22Rv1 (cell line): ENCODE measurements around the gene PID1.

Source experiments
- H3K27ac ChIP-seq: fragments of 450-650 bp; 2 replicates; pipeline ENCODE4 v1.5.1; 2017
- CTCF ChIP-seq: fragments of 450-650 bp; IDR thresholded peaks from 2 replicates; pipeline ENCODE4 v1.5.1; 2017; ENCODE audit warnings: mild to moderate bottlenecking
- ZFX ChIP-seq: fragments of 450-650 bp; IDR thresholded peaks from 2 replicates; pipeline ENCODE4 v1.6.1; 2017; ENCODE audit warnings: antibody characterized with exemption, borderline replicate concordance

PID1 gene

DNA sequence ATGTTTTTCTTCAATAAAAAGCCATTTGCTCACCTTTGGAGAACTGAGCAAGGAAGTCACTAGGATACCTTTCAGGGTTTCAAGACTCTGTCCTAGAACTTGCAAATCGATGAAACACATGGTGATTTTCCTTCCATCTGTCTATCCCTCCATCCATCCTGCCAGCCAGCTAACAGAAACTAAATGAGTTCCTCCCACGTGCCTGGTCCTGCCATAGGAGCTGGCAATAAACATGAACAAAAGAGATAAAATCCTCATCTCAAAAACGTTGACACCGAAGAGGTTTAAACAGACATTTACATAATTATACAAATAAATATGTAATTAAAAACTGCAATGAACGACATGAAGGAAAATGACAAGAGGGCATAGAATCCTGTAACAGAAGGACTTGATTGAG lies 249.0 kb downstream of the PID1 start:
- H3K27ac ChIP-seq = no peak overlapping the region
- TF ChIP-seq CTCF (no peak), ZFX (no peak)

- TF ChIP-seq ZFX = no peak
- no peak for TF ChIP-seq CTCF
- no peak overlapping the region for H3K27ac ChIP-seq
Observed at GRCh38 chr2:229009816-229010215, 261.3 kb downstream of the PID1 start.

- H3K27ac ChIP-seq = no peak overlapping the region
- no peak for TF ChIP-seq ZFX
- TF ChIP-seq CTCF = no peak
Observed at GRCh38 chr2:229003256-229003655, 267.8 kb downstream of the PID1 start.

- H3K27ac ChIP-seq = no peak overlapping the region
- TF ChIP-seq ZFX (no peak), CTCF (no peak)
Observed at GRCh38 chr2:229001196-229001595, 269.9 kb downstream of the PID1 start.

GRCh38 chr2:228999326-228999725 lies 271.8 kb downstream of the PID1 start:
- no peak for TF ChIP-seq CTCF
- no peak for TF ChIP-seq ZFX
- H3K27ac ChIP-seq = no peak overlapping the region

- no peak overlapping the region for H3K27ac ChIP-seq
- TF ChIP-seq ZFX = no peak
- TF ChIP-seq CTCF = no peak
Observed at GRCh38 chr2:228988786-228989185, 282.3 kb downstream of the PID1 start.

DNA sequence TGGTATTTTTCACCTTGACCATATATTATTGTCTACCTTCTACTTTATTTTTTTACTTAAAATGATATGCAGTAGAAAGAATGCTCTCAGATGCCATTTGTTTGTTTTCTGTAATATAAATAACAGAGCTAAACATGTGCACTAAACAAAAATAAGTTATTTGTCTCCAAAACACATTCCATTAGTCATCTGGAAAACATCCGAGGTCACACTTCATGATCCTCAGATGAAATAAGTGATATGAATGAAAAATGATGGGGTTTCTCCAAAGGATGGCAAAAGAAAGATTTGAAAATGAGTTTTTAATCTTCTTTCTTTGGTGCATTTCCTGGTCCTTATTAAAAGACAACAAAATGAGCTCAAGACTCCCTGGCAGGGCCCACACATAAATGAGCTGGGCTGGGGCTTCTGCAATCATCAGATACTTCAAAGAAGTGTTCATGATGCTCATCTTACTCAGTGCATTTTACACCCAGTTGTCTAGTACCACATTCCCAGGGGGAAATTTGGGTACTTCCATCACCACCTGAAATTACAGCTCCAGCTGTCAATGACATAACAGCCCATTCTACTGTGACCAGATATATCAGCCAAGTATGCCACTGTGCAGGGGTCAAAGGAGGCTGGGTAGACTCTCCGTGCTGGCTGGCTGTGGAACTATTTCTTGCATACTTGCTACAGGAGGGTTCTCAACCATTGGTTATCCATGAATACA lies 283.5 kb downstream of the PID1 start:
- H3K27ac ChIP-seq = no peak overlapping the region
- no peak for TF ChIP-seq CTCF
- TF ChIP-seq ZFX = no peak
